ENCODE data around the gene GULP1.
"Not testable (repeated sequence)": the region's sequence is repeated elsewhere in the genome, so short reads cannot be mapped to it uniquely, and the experiment has no call there.

The GULP1 gene

DNA sequence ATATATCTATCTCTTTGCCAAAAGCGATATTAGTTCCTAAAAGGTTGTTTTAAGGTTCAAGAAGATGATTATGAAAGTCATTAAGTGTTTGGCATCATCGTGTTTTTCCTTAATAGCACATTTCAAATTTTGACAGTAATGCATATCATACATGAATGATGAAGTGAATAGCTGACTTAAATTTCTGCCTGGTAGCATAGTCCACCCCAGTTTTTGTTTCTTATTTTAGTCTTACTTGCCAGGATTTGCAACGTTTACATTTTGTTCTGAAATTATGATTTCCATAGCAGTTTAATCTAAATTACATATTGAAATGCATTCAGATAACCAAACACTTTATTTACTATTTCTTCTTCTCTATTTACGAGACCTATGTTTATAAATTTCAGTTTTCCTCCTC lies 201.1 kb downstream of the GULP1 start:
- no peak for FAIRE-seq

DNA sequence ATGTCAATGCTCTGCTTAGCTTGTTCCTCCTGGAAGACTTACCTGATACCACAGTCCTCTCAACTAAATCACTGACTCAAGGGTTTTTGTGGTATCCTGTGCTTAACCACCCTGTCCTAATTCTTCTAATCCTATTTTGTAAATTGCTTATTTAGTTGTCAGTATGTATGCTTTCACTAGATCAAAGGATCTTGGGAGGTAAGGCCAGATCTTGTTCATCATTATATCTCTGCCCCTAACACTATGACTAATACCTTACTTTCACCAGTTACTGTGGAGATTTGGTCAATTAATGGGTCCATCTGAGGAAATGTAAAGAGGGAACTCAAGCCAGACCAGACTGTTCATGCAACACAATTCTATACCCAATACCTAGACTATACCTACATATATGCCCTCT lies 203.2 kb downstream of the GULP1 start:
- FAIRE-seq = no peak

DNA sequence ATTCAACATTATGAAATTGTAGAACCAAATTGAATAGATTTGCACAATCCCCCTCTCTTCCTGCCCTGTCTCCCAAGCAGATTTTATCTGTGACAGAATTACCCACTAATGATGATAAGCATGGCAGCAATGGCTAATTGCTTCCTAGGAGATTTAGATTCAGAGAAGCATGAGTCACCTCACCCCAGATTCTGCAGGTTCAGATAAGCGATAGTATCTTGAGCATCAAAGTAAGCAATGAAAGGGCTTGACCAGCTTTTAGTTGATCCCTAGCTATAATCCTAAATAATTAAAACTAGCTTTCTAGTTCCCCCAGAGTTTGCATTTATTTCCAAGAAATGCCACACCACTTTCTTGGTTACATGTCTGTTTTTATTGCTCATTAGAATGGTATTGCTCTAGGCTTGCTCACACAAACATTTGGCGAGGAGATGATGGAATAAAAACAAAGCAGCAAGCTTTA lies 204.3 kb downstream of the GULP1 start:
- no peak for FAIRE-seq

DNA sequence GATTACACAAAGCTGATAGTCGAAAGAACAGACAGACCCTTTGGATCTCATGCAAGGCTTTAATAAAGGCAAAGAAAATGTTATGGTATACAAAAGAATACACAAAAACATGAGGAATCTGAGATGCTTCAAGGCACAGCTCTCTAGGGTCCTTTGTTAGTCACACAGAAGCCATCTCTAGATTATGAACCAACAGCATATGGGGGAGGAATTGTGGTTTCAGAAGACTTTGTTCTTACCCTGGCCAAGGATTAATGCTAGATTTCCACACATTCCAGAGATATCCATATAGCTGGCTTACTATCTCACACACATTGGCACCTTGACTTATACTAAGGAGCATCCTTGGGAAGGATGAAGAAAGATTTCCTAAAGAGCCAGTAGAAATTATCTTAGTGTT lies 206.1 kb downstream of the GULP1 start:
- no peak for FAIRE-seq

DNA sequence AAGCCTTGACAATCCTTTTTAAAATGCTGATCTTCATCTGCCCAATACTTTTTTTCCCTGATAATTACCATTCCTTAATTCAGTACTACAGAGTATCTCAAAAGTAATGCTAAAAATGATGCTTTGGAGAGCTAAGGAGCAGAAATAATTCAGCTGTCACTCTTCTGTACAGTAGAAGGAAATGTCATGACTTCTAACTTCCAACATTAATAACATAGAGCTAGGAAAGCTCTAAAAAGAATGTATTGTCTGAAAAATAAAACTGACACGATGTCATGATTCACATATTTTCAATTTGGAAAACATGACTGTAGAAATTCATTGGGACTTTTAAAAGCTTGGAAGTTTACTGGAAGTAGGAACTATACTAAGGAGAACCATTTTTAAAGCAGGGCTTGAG lies 212.3 kb downstream of the GULP1 start:
- FAIRE-seq = no peak

DNA sequence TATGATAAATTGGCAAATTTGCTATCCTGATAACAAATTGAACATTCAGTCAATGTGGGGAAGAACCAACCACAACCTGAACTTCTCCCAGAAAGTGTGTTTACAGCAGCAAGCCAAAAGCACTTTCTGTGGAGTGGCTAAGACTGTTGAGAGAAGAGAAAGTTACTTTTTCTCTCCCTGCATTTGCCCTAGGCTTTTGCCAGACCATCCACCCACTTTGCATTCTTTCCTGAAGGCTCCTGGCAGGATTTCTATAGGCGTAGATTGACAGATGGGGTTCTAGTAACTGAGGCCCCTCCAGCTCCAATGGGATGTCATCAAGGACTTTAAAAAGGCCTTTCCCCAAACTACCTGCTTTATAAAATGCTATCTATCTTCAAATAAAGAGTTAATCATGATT lies 215.2 kb downstream of the GULP1 start:
- FAIRE-seq = no peak

DNA sequence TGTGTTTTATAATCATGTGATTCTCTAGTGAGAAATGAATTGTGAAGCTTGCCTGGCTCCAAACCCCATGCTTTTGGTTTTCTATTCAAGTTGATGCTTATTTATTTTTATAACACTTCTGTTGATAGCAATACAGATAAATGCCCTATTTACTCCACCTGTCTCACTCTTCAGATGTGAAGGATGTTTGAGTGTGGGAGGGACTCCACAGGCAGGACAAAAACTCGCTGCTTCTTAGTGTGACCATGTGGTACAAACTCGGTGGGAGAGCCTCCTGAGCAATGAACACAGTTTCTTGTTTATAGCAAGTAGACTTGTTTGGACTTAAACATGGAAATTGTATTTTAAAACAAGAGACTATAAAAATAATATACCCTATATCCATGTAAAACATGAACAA lies 219.7 kb downstream of the GULP1 start:
- no peak for FAIRE-seq

DNA sequence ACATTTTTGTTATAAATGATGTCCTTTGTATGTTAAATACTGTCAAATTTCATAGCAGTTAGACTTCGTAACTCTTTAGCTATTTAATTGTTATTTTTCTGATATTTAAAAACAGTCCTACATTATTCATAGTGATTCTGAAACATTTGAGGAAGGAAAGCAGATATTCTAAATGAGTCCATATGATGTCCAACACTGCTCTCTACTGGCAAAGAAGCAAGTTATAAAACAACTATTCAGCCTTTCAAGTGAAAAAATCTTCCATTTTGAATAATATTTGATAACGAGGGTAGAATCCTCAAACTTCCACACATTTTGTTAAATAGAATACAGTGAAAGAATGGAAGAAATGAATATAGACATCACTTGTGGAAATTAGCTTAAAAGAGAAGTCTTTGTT lies 220.8 kb downstream of the GULP1 start:
- FAIRE-seq = peak; percentile 99

DNA sequence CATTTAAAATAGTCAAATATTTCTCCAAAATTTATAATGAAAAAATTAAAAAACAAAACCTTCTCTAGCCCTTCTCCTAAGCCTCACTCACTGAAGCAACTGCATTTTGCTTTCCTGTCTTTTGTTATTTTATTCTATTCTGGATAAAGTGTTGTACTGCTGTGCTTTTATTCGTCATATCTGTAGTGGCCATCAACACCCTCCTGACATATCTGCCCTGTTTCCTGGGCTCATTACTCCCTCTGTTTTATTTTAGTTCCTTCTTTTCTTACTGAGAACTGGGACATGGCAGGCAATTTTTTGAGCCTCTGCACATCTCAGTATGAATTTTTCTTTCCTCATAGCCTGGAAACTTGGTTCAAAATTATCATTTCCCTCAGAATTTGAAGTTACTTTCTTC lies 224.2 kb downstream of the GULP1 start:
- no peak for FAIRE-seq

DNA sequence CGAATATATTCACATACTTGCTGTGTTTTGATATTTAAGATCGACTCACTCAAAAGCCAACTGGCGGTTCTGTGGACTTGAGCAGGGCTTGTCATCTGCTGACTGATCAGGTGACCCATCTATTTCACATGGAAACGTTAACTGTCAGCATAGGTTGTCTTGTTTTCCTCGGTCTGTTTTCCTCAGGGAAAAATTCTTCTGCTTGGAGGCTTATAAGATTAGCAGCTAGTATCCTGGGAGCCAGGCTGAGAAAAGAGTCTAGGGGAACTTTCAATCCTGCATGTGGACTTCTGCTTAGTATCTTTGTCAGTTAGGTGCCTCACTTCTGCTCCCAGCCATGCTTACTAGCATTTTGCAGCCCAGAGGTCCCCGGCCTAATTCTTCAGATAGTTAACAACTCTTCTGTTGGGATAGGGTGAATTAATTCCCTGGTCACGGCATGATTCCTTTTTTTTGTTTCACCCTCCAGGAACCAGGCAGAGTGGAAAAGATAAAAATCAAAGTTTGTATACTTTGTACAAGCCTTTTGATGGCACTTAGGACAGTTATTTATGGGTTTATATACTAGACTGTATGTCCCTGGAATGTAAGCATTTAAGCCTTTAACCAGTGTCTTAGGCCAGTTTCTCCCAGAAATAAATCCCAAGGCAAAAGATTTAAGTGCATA lies 226.0 kb downstream of the GULP1 start:
- FAIRE-seq = no peak

DNA sequence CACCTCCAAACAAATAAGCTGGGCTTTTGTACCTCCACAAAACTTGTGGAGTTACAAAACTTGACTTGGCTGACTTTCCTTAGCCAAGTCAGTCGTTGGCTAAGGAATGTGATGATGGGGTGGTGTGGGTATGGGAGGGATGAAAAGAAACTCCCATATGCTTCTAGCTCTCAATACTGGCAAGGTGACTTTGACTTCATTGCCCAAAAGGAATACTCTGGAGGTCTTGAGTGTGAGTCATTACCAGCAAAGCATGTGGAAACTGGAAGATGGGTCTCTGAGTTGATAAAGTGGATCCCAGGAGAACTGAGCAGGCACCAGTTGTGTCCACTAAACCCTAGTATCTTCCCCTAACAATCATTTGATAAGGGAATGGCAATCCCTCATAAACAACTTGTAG lies 226.7 kb downstream of the GULP1 start:
- no peak for FAIRE-seq

DNA sequence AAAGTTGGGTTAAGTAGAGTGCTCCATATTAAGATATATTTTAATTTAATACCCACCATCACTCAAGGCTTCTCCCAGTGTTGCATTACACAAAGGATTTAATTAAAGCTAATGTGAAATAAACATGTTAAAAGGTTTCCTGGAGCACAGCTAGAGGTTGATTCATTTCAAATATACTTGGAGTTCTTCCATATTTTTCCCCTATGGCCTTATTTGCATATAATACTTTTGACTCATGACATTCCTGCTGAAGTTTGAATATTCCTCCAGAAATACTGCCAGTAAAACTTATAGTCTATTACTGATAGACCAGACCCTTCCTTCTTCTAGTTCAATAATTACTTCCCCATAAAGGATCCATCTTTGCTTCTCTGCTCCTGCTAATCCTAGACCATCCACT lies 227.5 kb downstream of the GULP1 start:
- FAIRE-seq = no peak

DNA sequence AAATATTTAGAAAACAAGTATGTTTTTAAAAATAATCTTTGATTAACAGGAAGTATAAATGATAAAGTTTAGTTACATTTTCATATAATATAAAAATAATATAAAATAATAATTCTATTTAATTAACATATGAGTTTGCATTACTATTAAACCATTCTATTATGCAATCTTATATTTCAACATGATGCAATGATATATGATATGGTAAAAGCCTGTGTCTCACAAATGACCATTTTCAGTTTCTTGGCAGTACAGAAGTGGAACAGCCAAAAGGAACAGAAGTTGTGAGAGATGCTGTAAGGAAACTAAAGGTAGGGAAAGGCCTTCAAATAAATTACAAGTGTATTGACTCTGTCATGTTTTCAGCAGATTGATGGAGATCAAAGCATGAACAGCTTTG lies 230.8 kb downstream of the GULP1 start:
- peak; percentile 96 for FAIRE-seq

DNA sequence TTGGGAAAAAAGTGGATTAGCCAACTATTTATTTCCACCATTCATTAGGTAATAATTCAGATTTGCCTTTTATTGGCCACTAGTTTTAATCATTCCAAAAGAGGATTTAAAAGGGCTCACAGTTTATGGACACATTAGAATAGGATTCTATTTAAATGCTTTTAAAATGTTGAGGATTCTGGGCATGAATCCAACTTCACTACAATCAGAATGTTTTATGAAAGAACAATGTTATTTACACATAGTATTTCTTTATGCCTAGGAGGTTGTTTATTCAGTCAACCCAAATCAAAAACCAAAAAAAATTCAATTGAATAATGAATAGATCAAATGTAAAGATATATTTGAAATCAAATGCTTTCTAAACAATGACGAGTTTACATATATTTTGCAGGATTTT lies 232.2 kb downstream of the GULP1 start:
- FAIRE-seq = peak; percentile 61

DNA sequence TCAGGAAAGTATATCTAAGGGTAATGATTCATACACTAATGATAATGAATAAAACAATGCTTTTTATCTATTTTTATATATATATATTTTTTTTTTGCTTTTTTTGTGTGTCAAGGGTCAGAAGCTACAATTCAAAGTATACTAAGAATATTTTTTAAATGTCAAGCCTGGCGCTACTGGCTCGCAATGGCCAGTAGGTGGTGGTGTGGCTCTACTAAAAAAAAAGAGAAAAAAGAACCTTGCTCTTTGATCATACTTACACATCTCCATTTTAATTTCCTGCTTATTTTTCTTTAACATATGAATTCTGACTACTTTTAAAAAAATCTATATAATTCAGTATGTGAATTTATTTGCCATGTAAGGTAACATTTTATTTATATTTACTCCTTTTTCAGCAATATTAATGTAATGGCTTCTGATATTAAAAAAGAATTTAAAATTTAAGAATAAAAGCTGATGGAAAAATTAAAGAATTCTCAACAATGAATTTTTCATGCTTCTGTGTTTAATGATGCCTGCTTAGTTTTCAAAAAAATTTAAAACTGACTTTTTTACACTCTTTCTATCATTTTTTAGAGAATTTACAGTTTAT lies 232.9 kb downstream of the GULP1 start:
- peak; percentile 99 for FAIRE-seq

DNA sequence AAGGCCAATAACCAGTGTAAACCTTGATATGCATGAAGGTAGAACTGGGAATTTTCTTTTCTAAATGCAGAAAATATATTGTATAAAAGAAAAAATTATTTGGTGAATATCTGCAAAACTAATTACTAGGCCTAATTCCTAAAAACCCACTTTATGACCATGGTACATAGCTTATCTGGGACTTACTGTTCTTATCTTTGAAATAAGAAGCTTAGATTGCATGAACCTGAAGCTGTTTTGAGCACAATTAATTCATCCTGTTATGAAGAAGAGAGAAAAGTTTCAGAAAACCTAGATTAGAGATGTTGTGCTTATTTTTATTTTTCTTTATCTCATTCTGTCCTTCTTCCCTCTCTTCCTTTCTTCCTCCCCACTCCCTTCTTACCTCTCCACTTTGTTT lies 235.0 kb downstream of the GULP1 start:
- FAIRE-seq = no peak

DNA sequence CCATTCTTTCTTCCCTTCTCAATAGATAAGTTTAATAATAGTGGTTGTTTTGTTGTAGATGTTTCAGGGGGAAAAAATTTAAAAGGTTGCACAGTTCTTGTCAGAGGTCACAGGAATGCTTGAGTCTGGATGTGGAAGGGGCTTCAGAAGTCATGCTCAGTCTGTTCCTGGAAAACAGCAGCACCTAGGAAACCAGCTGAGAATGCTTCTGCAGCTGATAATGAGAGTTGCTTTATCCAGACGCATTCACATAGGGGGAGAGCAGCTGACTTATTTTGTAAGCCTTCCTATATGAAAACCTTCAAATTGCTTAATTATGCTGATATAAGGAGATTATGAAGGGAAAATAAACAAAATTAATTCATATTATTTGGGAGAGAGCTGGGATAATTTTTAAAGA lies 235.5 kb downstream of the GULP1 start:
- FAIRE-seq = no peak

DNA sequence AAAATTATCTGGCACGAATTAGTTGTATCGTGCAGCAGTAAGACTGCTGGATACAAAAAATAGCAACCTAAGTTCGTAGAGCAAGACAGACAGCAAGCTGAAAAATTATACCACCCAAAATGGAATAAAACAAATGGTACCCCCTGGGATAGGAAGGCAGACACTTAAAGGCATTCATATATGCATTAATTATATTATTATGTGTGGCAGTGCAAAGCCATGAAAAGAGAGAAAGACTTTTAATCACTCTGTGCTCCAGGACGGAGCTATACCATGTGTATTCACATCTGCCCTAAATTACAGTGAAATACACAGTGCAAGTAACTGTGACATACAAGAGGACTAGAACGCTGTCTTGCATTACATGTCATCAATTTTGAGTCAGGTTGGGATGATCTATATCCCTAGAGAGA lies 235.9 kb downstream of the GULP1 start:
- no peak for FAIRE-seq

DNA sequence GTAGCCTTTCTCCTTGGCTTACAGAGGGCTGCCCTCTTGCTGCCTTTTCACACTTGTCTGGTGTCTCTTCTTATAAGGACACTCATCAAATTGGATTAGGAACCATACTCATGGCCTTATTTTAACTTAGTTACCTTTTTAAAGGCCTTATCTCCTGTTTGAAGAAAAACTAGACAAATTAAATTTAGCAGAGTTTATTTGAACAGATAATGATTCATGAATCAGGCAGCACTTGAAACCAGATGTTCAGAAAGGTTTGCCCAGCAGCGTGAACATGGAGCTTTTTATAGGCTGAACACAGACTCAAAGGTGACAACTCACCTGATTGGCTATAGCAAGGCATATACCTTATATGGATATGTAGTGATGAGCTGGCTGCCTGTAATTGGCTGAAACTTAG lies 238.0 kb downstream of the GULP1 start:
- FAIRE-seq = no peak

DNA sequence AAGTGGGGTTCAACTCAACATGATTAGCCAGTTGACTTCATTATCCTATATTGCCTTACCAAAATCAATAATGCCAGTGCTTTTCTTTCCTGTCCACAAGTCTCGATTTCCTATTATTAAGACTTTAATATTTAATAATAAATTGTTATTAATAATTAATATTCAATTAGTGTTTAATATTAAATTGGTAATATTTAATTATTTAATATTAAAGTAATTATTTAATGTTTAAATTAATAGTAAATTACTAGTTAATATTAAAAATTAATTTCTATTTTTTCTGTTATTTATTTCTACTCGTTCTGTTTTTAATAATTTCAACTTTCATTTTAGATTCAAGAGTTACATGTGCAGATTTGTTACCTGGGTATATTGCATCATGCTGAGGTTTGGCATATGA lies 243.2 kb downstream of the GULP1 start:
- peak; percentile 96 for FAIRE-seq

DNA sequence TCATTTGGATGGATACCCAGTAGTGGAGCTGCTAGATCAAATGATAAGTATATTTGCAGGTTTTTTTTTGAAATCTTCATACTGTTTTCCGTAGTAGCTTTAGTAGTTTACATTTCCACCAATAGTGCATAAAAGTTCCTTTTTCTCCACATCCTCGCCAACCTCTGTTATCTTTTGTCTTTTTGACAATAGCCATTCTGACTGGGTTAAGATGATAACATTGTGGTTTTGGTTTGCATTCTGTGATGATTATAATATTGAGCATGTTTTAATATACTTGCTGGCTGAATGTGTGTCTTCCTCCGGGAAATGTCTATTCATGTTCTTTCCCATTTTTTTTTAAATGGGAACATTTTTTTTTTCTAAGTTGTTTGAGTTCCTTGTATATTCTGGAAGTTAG lies 260.0 kb downstream of the GULP1 start:
- no peak for FAIRE-seq

DNA sequence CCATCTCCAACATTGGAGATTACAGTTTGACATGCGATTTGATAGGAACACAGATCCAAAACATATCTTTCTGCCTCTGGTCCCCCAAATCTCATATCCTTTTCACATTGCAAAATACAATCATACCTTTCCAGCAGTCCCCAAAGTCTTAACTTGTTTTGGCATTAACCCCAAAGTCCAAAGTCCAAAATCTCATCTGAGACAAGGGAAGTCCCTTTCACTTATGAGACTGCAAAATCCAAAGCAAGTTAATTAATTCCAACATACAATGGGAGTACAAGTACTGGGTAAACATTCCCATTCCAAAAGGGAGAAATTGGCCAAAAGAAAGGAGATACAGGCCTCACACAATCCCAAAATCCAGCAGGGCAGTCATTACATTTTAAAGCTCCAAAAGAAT lies 265.4 kb downstream of the GULP1 start:
- no peak for FAIRE-seq

DNA sequence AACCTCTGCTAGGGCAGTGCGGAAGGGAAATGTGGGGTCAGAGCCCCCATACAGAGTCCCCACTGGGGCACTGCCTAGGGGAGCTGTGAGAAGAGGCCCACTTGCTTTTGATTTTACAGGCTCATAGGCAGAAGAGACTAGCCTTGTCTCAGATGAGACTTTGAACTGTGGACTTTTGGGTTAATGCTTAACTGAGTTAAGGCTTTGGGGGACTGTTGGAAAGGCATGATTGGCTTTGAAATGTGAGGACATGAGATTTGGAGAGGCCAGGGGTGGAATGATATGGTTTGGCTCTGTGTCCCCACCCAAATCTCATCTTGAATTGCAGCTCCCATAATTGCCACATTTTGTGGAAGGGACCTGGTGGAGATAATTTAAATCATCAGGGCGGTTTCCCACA lies 267.8 kb downstream of the GULP1 start:
- not testable (repeated sequence) for FAIRE-seq

DNA sequence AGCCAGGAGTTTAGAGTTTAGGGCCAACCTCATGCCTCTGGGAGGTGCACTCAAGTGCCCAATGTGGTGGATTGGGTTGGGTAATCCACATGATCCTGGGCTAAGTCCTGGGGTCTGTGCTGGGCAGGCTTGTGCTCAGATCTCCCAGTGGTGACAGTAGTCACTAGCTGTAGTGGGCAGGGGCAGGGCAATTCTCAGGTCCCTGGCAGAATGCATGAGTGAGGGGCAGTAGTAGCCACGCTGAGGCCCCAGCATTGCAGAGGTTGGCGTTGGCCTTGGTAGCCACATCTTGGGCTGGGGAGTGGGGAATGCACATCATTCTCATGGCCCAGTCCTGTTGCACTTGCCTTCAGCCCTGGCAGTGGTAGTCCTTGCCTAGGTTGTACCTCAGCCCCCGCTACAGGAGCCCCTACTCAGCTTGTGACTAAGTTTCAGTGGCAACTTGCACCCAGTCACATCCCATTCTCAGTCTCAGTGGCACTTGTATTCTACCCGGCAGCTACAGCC lies 269.9 kb downstream of the GULP1 start:
- no peak for FAIRE-seq
